NB4 (cell line): Measurements from ENCODE around the gene TMEM204.

Experiments used
- DNase-seq: peaks from one replicate; pipeline ENCODE4 v3.0.0; 2010; ENCODE audit warnings: low read depth
- H3K4me3 ChIP-seq: one replicate; pipeline ENCODE4 v1.5.1; 2011; ENCODE audit warnings: mild to moderate bottlenecking, low read depth, low read length, moderate library complexity
- MYC ChIP-seq: IDR thresholded peaks from 2 replicates; pipeline ENCODE4 v1.6.1; 2011; ENCODE audit warnings: low read depth, low read length
- POLR2A ChIP-seq: IDR thresholded peaks from 2 replicates; pipeline ENCODE4 v1.6.1; 2011; ENCODE audit warnings: mild to moderate bottlenecking; ENCODE audit not compliant: insufficient read length; ENCODE audit errors: extremely low read depth
- TF ChIP-seq, protein P1 (sequence below): IDR thresholded peaks from 2 replicates; pipeline ENCODE4 v1.6.1; 2011; ENCODE audit warnings: low read depth, low read length
- TF ChIP-seq, protein P2 (sequence below): IDR thresholded peaks from one replicate; pipeline ENCODE4 v1.5.1; 2012; ENCODE audit warnings: low read depth, low read length

Gene TMEM204

DNA sequence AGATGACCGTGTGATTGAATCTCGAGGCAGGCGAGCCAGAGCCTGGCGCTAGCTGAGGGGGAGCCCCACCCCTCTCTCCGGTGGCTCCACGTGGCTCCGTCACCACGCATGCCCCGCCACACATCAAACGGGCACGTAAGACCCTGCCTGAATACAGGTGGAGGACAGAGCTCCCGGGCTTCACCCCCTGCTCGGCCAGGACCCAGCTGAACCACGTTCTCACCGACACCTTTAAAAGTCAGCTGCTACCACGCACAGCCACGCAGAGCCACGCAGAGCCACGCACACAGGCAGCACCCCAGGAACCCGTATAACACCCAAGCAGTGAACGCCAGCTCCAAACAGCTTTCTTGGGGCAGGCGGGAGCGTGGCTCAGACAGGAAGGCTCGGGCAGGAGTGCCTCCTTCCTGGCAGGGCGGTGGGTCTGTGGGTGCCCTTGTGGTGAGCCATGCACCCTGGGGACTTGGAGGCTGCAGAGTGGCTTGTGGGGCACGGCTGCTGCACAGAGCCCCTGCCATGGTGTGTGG, 4.4 kb downstream of the TMEM204 start:
- H3K4me3 ChIP-seq, result no peak overlapping the region
- TF ChIP-seq, protein P1, sequence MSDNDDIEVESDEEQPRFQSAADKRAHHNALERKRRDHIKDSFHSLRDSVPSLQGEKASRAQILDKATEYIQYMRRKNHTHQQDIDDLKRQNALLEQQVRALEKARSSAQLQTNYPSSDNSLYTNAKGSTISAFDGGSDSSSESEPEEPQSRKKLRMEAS, result peak; percentile 31
- TF ChIP-seq MYC, result 0 out of 2 replicates have a peak, but pooled peaks have one; percentile 4
- TF ChIP-seq, protein P2, sequence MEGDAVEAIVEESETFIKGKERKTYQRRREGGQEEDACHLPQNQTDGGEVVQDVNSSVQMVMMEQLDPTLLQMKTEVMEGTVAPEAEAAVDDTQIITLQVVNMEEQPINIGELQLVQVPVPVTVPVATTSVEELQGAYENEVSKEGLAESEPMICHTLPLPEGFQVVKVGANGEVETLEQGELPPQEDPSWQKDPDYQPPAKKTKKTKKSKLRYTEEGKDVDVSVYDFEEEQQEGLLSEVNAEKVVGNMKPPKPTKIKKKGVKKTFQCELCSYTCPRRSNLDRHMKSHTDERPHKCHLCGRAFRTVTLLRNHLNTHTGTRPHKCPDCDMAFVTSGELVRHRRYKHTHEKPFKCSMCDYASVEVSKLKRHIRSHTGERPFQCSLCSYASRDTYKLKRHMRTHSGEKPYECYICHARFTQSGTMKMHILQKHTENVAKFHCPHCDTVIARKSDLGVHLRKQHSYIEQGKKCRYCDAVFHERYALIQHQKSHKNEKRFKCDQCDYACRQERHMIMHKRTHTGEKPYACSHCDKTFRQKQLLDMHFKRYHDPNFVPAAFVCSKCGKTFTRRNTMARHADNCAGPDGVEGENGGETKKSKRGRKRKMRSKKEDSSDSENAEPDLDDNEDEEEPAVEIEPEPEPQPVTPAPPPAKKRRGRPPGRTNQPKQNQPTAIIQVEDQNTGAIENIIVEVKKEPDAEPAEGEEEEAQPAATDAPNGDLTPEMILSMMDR, result no peak
- no peak for TF ChIP-seq POLR2A
- DNase-seq, result peak; percentile 87

DNA sequence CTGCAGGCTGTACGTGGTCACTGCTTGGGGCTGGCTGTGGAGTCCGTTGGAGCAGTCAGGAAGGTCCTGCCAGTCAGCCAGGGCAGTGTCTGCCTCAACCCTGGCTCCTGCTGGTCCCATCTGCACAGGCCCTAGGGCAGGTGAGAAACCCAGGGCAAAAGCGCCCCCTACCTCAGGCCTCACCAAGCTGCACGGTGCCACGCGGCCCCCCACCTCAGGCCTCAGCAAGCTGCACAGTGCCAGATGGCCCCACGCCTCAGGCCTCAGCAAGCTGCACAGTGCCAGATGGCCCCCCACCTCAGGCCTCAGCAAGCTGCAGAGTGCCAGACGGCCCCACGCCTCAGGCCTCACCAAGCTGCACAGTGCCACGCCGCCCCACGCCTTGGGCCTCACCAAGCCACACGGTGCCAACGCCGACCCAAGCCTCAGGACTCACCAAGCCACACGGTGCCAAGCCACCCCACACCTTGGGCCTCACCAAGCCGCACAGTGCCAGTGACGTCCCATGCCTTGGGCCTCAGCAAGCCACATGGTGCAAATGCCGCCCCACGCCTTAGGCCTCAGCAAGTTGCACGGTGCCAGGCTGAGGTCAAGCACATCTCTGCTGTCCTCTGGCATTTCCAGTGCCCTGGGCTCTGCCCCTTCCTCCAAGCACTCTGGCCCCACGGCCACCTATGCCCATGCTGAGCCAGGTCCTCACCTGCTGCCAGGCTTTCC, 5.5 kb downstream of the TMEM204 start:
- TF ChIP-seq, protein P1, result peak; percentile 22; the same call in 1 of the 2 replicates
- TF ChIP-seq, protein P2, result peak; percentile 9
- TF ChIP-seq MYC (peak; percentile 24; the same call in 1 of the 2 replicates), POLR2A (no peak)
- DNase-seq, result peak; percentile 63
- no peak overlapping the region for H3K4me3 ChIP-seq

DNA sequence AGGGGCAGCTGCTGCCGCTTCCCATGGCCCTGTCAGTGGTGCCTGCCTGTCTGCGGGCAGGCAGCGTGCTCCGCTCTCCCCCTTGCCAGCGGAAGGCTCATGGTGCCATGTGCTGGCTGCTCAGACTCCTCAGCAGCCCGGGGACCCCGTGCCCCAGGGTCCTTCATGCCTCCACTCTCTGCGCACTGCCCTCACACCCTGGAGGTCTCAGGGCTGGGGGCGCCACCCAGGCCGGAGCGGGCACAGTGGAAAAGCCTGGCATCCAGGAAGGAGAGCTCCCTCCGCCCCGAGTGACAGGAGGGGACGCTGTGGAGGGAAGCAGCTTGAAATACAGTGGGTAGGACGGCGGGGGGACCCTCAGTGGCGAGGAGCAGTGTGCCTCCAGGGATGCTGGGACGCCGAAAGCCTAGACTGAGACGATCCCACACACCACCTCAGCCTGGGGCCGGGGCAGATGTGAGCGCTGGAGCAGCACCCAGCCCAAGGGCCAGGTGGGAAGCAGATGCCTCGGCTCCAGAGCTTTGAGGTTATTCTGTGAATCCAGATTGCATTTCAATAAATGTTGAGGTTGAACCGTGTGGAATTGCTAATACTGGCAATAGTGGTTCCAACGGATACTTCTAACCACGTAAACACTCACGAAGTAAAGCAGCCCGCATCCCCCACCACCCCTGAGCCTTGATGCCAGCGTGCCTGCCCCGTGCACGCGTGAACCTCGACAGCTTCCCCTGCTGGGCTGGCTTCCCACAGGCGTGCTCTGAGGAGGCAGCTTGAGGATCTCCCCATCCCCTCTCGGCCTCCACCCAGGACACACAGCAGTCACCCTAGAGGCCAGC, 6.5 kb downstream of the TMEM204 start:
- TF ChIP-seq MYC (no peak), POLR2A (no peak)
- TF ChIP-seq, protein P2, result no peak
- TF ChIP-seq, protein P1, result no peak
- DNase-seq, result no peak
- no peak overlapping the region for H3K4me3 ChIP-seq

DNA sequence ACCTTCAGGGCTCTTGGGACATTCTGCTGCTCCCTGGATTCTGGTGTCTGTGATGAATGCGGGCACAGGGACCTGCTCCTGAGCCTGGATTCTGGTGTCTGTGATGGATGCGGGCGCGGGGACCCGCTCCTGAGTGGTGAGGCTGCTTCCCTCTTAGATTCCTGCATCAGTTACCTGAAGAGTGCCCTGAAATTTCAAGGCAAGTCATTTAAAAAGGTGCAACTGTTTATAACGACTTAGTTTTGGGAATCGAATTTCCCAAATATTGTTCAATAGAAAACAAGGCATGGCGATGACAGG, 7.0 kb downstream of the TMEM204 start:
- no peak for DNase-seq
- TF ChIP-seq MYC (no peak), POLR2A (no peak)
- TF ChIP-seq, protein P1, result no peak
- TF ChIP-seq, protein P2, result no peak
- H3K4me3 ChIP-seq, result no peak overlapping the region

DNA sequence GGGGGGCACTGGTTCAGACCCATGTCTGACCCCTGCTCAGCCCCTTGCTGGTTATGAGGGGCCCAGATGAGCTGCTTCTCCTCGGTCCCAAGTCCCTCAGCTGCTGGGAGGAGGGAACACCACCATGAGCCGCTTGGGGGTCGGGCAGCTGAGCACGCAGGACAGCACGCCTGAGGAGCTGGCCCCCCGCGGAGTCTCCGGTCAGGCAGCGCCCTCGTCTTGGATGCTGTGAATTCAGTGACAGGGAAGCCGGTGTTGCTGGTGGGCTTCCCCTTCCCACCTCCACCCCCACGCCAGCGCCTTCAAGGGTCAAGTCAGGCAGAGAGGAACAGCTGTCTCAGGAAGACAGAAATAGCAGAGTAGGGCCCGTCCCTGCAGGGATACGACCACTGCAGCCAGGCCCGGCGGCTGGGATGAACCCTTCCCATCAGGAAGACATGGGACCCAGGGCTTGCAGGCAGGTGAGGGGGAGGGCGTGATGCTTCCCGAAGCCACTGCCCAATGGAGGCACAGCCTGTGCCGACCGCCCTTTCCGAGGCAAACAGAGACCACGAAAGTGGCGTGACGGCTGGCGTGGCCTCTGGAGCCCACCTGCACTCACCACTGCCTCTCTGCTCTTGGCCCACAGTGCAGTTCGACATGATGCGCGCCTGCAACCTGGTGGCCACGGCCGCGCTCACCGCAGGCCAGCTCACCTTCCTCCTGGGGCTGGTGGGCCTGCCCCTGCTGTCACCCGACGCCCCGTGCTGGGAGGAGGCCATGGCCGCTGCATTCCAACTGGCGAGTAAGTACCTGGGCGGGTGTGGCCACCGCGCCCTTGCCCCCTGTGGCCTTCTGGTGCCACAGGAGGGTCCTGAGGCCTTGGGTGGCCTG, 8.1 kb downstream of the TMEM204 start:
- no peak overlapping the region for H3K4me3 ChIP-seq
- no peak for DNase-seq
- TF ChIP-seq MYC (no peak), POLR2A (no peak)
- TF ChIP-seq, protein P2, result no peak
- TF ChIP-seq, protein P1, result no peak
